NT2/D1 (cell line): ENCODE measurements around the gene TACC2.

Experiments
- SUZ12 ChIP-seq: IDR thresholded peaks from 2 replicates; pipeline ENCODE4 v1.6.1; 2011; ENCODE audit not compliant: insufficient read length, insufficient read depth; ENCODE audit errors: extremely low read depth
- ZNF274 ChIP-seq: IDR thresholded peaks from 2 replicates; pipeline ENCODE4 v1.6.1; 2011; ENCODE audit warnings: mild to moderate bottlenecking, low read depth, low read length

GRCh38 chr10:122213364-122213763 lies 224.4 kb downstream of the TACC2 start:
- TF ChIP-seq SUZ12 = no peak
- TF ChIP-seq ZNF274 = no peak
